Skeletal muscle cell (primary cell): Measurements from ENCODE around the gene SNX9.
A peak's percentile ranks its signal among the peaks of the same experiment; 100 is the strongest.
"Not testable (repeated sequence)": the region's sequence is repeated elsewhere in the genome, so short reads cannot be mapped to it uniquely, and the experiment has no call there.

ENCODE experiments used
- DNase-seq: peaks from one replicate; pipeline ENCODE4 v3.0.0-alpha.2; 2010; ENCODE audit warnings: low read depth
- H3K4me3 ChIP-seq: 2 replicates; pipeline ENCODE4 v1.5.1; 2011; ENCODE audit warnings: low read depth, mild to moderate bottlenecking, control low read depth, low read length, moderate library complexity

The SNX9 gene

GRCh38 chr6:157905590-157906342 lies 82.7 kb downstream of the SNX9 start:
- DNase-seq: no peak
- no peak overlapping the region for H3K4me3 ChIP-seq

- H3K4me3 ChIP-seq: no peak overlapping the region
- DNase-seq: no peak
Observed at GRCh38 chr6:157906537-157907061, 83.6 kb downstream of the SNX9 start.

- DNase-seq: no peak
- H3K4me3 ChIP-seq: no peak overlapping the region
Observed at GRCh38 chr6:157907651-157908050, 84.6 kb downstream of the SNX9 start.

- no peak for DNase-seq
- no peak overlapping the region for H3K4me3 ChIP-seq
Observed at GRCh38 chr6:157908369-157909281, 85.6 kb downstream of the SNX9 start.

- no peak for DNase-seq
- no peak overlapping the region for H3K4me3 ChIP-seq
Observed at GRCh38 chr6:157909282-157909664, 86.2 kb downstream of the SNX9 start.

GRCh38 chr6:157911278-157911677 lies 88.2 kb downstream of the SNX9 start:
- H3K4me3 ChIP-seq: no peak overlapping the region

GRCh38 chr6:157911786-157912185 lies 88.7 kb downstream of the SNX9 start:
- DNase-seq: no peak
- no peak overlapping the region for H3K4me3 ChIP-seq

More at GRCh38 chr6:157911278-157911677, 88.2 kb downstream of the SNX9 start:
- DNase-seq: no peak

GRCh38 chr6:157912326-157912725 lies 89.3 kb downstream of the SNX9 start:
- no peak overlapping the region for H3K4me3 ChIP-seq

GRCh38 chr6:157921685-157922367 lies 98.8 kb downstream of the SNX9 start:
- DNase-seq: no peak
- H3K4me3 ChIP-seq: no peak overlapping the region

More at GRCh38 chr6:157912326-157912725, 89.3 kb downstream of the SNX9 start:
- peak; percentile 79 for DNase-seq

GRCh38 chr6:157925771-157926170 lies 102.7 kb downstream of the SNX9 start:
- H3K4me3 ChIP-seq: no peak overlapping the region
- DNase-seq: no peak

- DNase-seq: no peak
- no peak overlapping the region for H3K4me3 ChIP-seq
Observed at GRCh38 chr6:157927011-157927410, 104.0 kb downstream of the SNX9 start.

GRCh38 chr6:157928428-157928827 lies 105.4 kb downstream of the SNX9 start:
- DNase-seq: no peak
- no peak overlapping the region for H3K4me3 ChIP-seq

GRCh38 chr6:157929076-157929475 lies 106.0 kb downstream of the SNX9 start:
- no peak for DNase-seq

GRCh38 chr6:157929765-157930319 lies 106.8 kb downstream of the SNX9 start:
- DNase-seq: no peak
- no peak overlapping the region for H3K4me3 ChIP-seq

More at GRCh38 chr6:157929076-157929475, 106.0 kb downstream of the SNX9 start:
- no peak overlapping the region for H3K4me3 ChIP-seq

GRCh38 chr6:157935786-157936185 lies 112.7 kb downstream of the SNX9 start:
- no peak overlapping the region for H3K4me3 ChIP-seq
- DNase-seq: no peak

GRCh38 chr6:157937318-157937717 lies 114.3 kb downstream of the SNX9 start:
- H3K4me3 ChIP-seq: no peak overlapping the region
- no peak for DNase-seq

- H3K4me3 ChIP-seq: no peak overlapping the region
- no peak for DNase-seq
Observed at GRCh38 chr6:157937916-157938315, 114.9 kb downstream of the SNX9 start.

- H3K4me3 ChIP-seq, DNase-seq: not testable (repeated sequence)
Observed at GRCh38 chr6:157940375-157941036, 117.5 kb downstream of the SNX9 start.
